HL-60/S4 (cell line): ENCODE measurements around the gene SPN.
"Not testable (repeated sequence)": the region's sequence is repeated elsewhere in the genome, so short reads cannot be mapped to it uniquely, and the experiment has no call there.

Experiments
- in situ Hi-C: fragments of 300-500 bp; cut with MboI; formaldehyde crosslinking; loops from 2 replicates; pipeline ENCODE4 v1.14.3; 2022; ENCODE audit warnings: low sequenced_read_pairs

The SPN gene

GRCh38 chr16:29699324-29700219 lies 36.5 kb downstream of the SPN start:
- in situ Hi-C loops, result loop anchor here (5.0 kb wide), 1 partner anchor 323 kb away; the partner anchor contains the start of gene C16orf92

DNA sequence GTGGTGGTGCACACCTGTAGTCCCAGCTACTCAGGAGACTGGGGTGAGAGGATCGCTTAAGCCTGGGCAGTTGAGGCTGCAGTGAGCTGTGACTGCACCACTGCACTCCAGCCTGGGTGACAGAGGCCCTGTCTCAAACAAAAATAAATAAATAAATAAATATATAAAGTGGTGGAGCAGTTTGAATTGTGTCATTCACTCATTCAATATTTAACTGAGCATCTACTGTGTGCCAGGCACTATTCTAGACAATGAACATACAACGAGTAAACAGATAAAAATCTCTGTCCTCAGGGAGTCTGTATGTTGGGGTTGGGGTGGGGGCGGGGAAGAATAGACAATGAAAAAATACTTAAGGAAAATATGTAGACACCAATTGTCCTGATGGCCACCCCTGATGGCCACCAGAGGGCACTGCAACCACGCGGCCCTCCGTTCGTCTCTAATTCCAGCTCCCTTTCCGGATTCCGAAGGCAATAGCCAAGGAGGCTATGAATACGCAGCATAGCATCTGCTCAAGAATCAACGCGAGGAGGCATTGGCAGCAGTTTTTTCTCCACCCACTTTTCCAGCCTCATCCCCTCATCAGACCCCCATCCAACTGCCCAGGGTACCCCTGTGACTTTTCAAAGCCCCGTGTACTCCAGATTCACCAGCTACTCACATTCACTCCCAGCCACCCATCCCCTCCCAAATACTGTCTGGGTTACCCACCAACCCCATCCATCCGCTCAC lies 37.4 kb downstream of the SPN start:
- in situ Hi-C loops, result no loop called here

GRCh38 chr16:29701214-29701555 lies 38.1 kb downstream of the SPN start:
- in situ Hi-C loops, result no loop called here

GRCh38 chr16:29702269-29702668 lies 39.2 kb downstream of the SPN start:
- in situ Hi-C loops, result no loop called here

DNA sequence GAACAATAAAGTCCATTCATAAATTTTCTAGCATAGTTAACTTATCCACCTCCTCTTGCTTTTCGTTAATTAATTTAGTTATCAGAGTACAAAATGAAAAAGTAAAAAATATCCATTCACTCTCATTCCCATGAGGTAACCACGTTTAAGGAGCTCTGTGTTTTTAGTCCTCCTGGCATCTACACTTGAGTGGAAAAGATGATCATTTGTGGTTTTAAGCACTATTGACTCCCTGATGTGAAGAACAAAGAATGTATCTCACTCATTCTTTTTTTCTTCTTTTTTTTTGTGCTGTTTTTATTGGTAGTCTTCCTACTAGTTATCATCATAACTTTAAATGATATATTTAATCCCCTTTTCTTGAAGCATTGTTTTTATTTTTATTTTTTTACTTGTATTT lies 42.0 kb downstream of the SPN start:
- in situ Hi-C loops, result no loop called here

- in situ Hi-C loops, result not testable (repeated sequence)
Measured at GRCh38 chr16:29707160-29707559, 44.1 kb downstream of the SPN start.

DNA sequence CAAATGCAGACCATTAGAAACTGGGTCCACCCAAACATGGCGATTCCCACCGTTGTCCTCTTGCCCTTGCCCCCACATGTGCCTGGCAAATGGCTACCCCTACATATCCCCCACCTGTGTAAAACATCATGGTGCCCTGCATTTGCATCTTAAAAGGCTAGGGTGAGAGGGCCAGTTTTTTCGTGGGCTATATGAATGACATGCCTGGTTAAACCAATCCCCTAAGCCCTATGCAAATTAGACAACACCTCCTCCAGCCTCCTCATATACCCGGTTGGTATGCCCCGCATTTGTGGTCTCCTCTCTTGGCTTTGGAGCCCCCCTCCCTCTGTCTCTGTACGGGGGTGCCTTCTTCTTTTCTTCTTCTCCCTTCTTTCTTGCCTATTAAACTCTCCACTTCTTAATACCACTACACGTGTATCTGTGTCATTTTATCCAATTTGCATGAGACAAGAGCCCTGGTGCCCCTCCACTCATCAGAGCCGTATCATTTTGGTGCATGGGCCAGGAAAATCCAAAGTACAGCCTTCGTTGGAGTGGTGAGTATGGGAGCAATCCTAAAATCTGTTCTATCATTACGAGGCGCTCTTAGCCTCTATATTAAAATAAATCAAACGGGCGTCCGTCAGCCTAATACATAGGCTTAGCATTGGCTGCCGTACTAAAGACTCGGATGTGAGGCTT lies 46.0 kb downstream of the SPN start:
- in situ Hi-C loops, result no loop called here

DNA sequence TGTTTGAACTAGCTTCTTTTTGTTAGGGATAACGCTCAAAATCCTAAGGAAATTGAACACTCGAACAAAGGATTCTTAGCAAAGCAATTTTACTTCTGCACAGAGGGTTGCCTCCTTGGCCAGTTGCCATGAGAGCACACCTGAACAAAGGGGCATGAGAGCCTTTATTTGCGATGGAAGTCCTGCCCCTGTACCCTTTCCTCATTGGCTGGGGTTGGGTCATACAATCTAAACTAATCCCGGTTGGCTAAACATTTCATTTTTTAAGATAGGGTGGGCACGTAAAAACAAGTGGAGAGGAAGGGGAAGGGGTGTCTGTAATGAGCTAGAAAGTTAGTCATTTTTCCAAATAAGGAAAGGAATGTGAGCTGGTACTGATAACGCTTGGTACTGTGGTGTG lies 46.6 kb downstream of the SPN start:
- in situ Hi-C loops, result not testable (repeated sequence)

DNA sequence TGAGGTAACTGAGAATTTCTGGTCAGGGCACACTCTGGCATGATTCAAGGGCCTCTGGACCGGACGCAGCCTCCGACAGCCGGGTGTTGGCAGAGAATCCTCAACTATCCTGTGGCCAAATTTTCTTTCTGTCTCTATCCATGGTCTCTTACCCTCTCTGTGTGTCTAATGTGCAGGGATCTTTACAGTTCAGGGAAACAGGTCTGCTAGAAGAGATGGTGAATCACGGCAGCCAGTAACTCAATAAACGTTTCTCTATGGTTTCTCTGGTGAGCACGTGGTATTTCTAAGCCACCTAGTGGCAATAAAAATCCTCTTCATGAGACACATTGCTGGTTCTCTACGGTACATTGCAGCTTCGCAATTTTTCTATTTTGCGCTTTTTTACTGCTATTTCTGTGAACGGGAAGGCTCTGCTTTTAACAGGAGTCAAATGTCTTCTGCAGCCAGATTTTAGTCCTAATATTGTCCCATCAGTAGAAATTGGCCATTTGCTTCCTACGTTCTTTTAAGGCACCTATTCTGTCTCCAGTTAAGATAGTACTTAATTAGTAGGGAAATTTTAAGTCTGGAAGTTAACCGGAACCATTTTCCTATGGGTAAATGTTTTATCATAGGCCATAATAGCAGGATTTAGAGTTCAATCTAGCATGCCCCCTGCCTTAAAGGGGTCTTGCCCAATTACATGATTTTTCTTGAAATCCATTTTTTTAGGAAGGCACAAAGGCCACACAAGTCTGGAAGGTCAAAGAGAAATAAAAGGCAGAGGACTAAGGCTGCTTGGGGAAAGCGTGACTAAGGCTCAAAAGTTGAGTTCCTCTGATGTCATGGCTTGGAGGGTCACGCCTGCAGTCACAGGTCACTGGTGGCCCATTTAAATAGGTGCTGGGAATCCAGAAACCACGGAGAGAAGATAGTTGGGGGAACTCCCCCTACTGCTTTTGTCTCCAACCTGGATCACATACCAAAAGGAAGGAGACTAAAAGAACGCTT lies 47.5 kb downstream of the SPN start:
- in situ Hi-C loops, result no loop called here

GRCh38 chr16:29712809-29713208 lies 49.8 kb downstream of the SPN start:
- in situ Hi-C loops, result no loop called here

- in situ Hi-C loops, result no loop called here
Measured at GRCh38 chr16:29714396-29714795, 51.3 kb downstream of the SPN start.

DNA sequence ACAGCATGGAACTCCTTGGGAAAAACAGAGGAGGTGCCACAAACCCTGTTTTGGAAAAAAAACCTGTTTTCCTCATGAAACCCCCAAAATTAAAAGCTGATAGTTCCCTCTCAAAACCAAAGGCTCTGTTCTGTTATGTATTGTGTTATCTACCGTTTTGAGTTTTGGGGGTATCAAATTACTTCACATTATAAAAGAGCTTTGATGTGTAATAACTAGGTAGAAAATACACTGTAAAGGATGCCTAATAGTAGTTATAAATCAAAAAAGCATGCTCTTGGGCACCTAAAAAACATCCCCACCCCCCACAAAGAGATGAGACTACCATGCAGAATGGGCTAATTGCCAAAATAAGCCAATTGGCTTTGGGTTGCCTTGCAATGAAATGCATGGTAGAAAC lies 51.9 kb downstream of the SPN start:
- in situ Hi-C loops, result no loop called here

- in situ Hi-C loops, result no loop called here
Measured at GRCh38 chr16:29717113-29717512, 54.1 kb downstream of the SPN start.

GRCh38 chr16:29719063-29719462 lies 56.0 kb downstream of the SPN start:
- in situ Hi-C loops, result no loop called here
